HG02970 (cell line): Measurements from ENCODE around the gene SEL1L.
"Not testable (repeated sequence)": the region's sequence is repeated elsewhere in the genome, so short reads cannot be mapped to it uniquely, and the experiment has no call there.

Experiments
- ATAC-seq: cut with Tn5 transposase; IDR thresholded peaks from one replicate; pipeline ENCODE4 v1.9.1; 2021; ENCODE audit warnings: mild to moderate bottlenecking, moderate library complexity, moderate number of reproducible peaks; ENCODE audit not compliant: unreplicated experiment, low FRiP score

SEL1L gene

DNA sequence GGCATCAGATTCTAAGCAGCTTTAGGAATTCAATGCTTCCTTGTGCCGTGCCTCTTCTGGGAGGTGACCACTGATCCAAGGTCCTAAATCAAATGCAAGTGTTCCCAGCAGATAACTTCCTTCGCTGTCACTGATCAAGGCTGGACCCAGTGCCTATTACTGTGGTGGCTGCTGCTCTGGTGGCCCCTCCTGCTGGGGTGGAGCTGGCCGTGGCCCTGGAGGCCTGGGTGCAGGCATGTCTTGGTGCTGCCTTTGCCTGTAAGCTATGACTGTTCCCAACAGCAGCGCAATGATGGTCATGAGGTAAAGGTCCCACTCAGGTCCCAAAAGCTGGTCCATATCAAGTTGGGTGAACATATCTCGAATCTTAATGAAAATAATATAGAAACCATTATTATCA, 56.8 kb downstream of the SEL1L start:
- ATAC-seq, result no peak

DNA sequence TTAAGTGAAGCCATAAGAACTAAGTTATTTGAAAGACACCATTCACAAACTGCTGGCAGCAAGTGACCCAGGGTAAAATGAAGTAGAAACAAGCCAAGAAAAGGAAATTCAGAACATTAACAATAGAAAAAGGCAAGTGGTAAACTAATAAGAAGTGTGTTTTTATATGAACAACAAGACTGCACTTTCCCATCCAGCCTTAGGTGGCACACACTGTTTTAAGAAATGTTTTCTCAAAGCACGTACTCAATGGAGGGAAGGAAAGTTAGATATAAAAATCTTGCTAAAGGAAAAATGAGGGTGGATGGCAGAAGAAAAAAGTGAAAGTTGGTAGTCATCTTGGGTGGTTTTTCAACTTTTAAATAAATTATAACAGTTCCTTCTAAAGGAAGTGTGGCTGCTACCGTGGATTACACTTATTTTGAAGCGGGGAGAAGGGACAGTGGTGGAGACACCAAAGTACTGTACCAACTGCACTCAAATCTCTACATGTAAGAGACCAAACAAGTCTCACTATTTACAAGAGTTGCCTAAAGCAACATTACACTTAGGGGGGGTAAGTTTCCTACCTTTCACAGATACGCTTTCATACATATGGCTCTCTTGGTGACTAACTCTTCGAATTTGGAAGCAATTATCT, 58.8 kb downstream of the SEL1L start:
- ATAC-seq, result no peak

DNA sequence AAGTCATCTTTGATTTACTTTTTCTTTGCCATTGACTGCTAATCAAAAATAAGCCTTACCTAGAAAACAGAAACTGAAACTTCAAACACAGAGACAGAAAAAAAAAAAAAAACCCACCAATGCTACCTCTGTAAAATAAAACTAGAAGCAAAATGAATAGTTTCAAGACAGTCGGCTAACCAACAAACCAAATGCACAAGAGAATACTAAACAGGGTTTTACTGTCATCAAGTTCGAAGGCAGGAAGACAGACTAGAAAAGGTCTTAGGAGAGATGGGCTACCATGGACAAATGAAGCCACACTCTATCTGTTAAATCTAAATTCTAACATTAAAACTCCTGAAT, 59.5 kb downstream of the SEL1L start:
- ATAC-seq, result peak; percentile 50

DNA sequence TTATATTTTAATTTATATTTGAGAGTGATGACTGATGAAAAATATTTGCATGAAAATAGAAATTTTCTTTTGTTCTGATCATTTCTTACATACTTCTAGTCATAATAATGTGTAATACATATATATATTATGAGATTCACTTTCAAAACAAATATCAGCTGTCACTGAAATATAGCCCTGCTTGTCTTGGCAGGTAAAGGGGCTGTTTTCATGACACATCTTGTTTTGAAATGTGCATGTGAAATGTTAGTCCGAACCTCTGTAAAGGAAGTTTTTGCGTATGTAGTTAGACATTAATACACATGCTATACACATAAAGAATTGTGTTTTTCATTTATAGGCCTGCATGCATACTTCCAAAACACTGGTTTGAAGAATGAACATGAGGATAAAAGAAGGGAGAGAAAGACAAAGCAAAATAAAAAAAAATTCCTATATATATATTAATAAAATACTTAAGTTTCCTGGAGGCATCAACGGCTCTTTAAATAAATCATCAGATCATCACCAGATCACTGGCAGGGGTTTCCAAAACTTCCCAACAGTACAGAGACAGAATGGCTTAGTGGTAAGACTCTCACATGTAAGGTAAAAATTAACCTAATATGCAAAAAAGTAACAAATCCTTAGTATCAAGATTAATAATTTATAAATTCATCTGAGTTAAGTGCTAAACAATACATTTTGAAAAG, 60.1 kb downstream of the SEL1L start:
- ATAC-seq, result peak; percentile 51

DNA sequence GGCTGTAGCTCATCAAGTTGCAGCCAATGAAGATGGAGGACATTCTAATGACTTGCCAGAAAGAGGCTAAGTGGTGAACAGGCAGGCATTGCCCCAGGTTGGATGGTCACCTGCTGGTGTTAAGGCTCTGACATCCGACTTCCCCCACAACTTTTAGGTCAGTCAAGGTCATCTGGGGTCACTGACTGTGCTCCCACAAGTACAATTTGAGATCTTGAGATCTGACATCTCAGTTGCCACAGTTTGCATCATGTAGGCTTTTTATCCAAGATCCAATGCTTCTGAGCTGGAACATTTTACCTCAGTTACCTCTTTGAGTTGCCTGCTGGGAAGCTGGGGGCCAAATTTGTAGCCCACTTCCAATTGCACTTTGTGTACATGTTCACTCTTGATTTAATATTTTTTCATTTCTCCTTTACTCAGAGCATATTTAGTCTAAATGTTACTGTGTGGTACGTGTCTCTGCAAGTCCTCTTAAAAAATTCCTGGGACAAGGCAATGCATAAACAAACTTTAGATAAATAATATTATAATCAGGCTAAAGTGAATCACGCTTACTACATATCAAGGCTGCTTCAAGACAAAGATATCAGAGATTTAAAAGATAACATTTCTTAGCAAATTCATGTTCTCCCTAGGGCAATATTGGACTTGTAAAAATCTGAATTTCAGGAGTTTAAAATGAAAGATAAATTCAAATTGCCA, 61.4 kb downstream of the SEL1L start:
- ATAC-seq, result no peak

DNA sequence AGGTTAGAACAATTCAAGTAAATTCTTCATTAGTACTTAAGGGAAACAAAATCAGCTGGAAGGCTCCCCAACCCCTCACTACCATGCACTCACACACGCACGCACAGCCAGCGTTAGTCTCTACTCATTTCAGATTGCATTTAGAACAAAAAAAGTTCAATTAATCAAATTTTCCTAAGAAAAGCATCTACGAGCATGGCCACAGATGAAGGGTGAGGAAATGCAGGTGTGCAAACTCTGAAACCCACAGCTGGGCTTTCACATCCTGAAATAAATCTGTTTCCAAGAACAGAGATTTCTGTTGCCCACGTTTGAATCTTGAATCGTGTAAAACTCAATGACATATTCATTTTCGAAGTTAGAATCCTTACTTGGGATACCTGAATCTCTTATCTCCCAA, 62.6 kb downstream of the SEL1L start:
- no peak for ATAC-seq

DNA sequence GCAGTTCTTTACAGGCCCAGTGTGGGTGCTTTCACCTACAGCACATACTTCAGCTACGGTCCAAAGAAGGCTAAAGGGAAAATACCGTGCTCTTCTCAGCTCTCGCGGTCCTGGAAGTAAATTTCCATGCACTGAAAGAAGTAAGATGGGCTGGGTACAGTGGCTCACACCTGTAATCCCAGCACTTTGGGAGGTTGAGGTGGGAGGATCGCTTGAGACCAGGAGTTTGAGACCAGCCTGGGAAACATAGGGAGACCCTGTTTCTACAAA, 63.2 kb downstream of the SEL1L start:
- ATAC-seq, result peak; percentile 27

DNA sequence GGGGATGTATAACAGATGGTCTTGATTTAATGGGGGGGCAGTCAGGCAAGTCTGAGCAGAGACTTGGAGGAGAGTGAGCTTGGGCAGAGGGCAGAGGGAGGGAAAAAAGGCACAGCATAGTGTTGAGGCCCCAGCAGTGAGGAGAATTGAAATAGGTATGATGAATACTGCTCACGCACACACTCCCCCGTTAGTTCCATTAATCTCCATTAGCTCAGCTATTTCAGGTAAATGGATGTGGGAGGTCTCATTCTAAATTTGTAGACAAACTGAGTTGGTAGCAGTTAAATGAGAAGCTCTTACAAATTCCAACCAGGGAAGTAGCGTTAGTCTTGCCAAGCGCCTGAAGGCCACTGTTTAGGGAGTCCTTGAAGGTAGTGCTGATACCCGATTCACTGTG, 66.8 kb downstream of the SEL1L start:
- ATAC-seq, result no peak

DNA sequence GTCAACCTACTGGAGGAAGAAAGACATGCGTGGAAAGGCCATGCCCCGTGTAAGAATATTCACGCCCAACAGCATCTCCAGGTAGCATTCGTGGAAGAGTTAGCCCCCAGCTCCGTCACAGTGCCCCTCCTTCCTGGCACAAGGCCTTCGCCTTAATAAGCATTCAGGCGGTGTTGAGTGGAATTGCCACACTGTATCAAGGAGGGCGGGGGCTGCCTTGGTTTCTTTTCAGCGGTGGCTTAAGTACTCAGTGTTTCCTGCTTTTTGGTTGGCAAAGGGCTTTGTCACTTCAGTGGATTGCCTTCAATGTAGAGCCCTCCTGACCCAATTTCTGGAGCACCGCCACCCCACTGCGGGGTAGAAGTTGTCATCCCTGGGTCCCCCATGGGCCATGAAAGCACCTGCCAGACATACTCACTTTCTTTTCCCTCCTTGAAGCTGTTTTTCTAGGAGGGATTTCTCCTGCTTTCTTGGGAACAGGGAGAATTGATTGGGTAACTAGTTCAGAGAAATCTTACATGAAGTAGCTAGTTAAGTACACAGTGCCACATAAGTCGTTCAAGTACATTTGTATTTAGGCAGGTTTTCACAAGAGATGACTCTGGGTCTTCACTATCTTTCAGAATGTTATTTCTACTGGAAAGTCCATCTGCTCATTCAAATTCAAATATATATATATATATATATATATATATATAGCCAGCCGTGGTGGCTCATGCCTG, 68.0 kb downstream of the SEL1L start:
- no peak for ATAC-seq

DNA sequence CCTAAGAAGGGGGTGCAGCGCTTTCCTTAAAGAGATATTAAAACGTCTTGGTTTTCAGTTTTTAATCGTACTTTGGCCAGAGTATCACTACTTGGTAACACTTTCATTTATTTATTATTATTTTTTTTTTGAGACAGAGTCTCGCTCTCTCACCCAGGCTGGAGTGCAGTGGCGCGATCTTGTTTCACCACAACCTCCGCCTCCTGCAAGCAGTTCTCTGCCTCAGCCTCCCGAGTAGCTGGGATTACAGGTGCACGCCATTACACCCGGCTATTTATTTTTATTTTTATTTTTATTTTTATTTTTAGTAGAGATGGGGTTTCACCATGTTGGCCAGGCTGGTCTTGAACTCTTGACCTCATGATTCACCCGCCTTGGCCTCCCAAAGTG, 68.7 kb downstream of the SEL1L start:
- ATAC-seq, result peak; percentile 5

DNA sequence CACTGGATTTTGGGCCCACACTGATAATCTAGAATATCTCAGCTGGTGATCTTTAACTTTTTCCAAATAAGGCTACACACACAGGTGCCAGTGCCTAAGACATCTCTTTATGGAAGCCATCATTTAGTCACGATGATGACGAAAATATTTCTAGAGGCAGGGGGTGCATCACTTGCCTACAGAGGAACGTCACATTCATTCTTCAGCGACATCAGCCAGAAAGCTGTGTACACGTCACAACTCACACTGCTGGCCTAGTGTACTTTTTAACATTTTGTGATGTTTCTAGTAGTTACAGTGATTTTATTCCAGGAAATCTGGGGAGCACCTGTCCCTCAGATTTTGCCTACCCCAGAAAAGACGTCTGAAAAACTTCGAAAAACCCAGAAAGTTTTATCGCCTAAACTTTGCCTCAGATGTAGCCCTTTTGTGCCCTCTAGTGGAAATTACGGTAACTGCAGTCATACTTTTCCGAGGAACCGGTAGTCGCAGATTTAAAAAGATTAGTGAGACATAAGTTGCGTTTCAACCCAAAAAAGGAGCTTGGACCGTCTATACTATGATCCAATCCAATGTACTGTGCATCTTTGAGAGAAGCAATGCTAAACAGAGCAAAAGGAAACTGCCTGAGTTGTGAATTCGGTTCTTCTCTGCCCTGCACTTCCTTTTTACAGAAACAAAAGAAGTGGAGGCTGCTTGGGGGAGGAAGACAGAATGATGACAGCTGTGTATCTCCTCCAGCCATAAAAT, 69.2 kb downstream of the SEL1L start:
- peak; percentile 50 for ATAC-seq

DNA sequence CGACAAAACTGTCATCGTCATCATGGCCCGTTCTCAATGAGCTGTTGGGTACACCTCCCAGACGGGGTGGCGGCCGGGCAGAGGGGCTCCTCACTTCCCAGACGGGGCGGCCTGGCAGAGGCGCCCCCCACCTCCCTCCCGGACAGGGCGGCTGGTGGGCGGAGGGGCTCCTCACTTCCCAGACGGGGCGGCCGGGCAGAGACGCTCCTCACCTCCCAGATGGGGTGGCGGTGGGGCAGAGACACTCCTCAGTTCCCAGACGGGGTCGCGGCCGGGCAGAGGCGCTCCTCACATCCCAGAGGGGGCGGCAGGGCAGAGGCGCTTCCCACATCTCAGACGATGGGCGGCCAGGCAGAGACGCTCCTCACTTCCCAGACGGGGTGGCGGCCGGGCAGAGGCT, 71.3 kb downstream of the SEL1L start:
- ATAC-seq, result not testable (repeated sequence)

DNA sequence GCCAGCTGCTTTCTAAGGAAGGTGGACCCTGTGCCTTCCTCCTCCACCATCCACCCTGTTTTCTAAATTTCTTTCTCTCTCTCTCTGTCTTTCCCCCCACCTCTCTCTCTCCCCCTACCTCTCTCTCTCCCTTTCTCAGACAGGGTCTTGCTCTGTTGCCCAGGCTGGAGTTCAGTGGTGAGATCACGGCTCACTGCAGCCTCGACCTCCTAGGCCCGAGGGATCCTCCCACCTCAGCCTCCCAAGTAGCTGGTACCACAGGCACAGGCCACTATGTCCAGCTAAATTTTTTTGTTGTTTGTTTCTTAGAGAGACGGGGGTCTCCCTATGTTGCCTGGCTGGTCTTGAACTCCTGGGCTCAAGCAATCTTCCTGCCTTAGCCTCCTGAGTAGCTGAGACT, 73.7 kb downstream of the SEL1L start:
- no peak for ATAC-seq

DNA sequence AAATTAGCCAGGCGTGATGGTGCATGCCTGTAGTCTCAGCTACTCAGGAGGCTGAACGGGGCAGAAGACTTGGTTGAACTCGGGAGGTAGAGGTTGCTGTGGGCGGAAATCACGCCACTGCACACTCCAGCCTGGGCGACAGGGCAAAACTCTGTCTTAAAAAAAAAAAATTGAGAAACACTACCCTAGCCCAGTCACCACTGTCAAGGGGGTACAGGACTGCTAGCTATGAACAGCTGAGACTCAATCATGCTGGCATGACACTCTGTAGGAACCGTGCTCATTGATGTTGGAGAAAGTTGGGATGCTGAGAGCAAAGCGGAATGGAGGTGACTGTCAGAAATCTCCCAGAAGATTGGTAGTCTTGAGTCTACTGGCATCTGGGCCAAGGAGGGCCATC, 75.3 kb downstream of the SEL1L start:
- no peak for ATAC-seq

DNA sequence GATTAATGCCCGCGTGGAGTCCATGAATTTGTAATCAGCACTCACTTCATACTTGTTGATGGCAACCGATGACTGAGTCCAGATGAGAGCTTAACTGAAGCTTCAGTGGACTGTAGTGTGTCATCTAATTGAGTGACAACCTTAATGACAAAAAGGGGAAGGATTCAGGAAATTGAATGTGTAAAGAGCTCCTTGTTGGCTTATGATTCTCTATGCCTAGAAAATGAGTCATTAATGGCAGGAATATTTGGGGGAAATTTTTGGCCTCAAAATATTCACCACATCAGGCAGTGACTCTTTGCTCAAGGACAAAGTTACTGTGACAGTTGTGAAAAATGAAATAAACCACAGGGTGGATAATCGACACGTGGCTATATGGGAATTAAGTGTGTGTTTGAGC, 78.3 kb downstream of the SEL1L start:
- ATAC-seq, result peak; percentile 32

DNA sequence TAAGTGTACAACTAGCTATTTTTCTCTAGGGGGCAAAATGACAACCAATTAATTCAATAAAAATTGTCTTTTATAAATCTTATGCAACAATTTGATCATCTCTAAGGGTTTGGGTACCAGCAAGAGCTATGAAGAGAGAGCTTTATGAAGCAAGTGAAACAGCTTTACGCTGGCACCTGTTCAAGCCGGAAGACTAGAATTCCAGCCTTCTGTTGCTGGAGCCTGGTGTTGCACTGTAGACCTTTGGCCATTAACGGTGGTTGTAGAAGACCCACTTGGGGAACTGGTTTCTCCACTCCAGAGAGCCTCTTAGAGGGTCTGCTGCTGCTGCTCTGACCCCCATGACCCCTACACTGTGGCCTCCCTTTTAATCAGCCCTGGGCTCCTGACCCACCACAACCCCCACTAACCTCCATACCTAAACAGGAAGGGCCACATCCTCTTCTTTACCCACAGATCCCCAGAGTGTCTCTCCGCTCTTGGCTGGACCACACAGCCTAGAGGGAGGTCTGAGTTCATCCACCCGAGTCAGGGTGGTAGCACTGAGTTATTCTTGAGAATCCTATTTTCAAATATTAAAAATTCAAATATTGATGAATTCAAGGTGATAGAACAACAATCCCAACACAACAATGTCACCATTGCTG, 79.0 kb downstream of the SEL1L start:
- ATAC-seq, result peak; percentile 70

DNA sequence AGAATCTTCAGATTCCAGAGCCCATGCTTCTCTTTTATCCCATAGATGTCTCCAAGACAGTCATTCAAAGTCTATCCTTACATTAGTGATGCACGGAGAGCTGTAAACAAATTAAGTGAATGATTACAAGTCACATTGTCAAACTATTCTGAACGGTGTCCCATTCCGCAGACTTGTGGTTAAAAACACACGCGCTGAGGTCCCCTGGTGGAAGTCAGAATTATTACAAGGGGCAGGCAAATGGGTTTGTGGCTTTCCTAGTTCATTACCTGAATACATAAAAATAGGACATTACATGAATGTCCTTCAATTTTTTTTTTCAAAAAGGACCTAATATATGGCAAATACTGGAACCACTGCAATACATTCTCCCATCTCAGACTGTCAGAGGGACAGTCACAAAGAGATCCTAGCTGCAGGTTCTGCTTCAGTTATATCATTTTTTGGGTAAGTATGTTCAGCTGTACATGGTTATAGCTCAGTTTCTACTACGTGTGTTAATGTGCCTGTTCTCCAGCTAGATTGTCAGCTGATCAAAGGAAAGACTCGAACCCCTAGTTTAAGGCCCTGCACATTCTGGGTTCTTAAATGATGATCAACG, 80.4 kb downstream of the SEL1L start:
- no peak for ATAC-seq

DNA sequence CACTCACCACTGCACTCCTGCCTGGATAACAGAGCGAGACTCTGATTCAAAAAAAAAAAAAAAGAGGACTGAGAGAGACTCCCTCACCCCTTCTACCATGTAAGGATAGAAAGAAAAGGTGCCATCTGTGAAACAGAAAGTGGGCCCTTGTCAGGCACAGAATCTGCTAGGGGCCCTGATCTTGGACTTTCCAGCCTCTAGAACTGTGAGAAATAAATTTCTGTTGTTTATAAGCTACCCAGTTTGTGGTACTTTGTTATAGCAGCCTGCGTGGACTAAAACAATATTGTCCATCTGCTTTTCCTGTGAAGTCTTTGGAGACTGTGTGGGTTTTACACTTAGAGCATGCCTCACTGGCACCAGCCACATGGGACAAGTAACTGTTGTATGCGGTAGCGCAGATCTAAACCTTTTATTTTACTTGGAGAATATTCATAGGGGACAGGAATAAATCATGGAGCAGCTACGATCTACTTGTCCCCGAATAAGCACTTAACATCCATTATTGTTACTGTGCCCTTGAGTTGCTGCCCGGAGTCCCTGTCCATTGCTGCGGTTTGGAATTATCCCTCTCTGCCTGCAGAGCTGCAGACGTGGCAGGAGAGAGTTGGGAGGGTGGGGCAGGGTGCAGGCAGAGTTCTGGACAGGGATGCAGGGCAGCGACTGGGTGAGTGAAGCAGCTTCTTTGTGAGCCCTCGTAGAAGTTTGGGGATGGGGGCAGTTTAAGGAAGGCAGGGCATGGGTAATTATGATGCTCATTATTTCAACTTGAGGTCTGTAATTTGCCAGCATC, 81.1 kb downstream of the SEL1L start:
- ATAC-seq, result no peak

DNA sequence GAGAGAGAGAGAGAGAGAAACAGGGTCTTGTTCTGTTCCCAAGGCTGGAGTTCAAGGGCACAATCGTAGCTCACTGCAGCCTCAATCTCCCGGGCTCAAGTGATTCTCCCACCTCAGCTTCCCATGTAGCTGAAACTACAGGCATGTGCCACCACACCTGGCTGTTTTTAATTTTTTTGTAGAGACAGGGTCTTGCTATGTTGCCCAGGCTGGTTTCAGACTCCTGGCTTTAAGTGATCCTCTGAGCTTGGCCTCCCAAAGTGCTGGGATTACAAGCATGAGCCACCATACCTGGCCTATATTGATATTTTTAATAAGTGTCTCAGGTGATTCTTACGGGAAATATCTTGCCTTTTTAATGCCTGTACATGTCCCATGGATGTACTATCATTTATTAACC, 82.7 kb downstream of the SEL1L start:
- ATAC-seq, result no peak
